Thymus (tissue), 11 donors: ENCODE measurements around the gene MPPED1. TPM values are rescaled to one million over a fixed set of nuclear protein-coding genes. Genes with fewer than 3 reads are reported as not detected.

Source experiments
- DNase-seq, 9 donors: peaks; one replicate each; pipeline ENCODE4 v3.0.0-alpha.2; 2013; ENCODE audit warnings: low spot score in 9 of 9, low read depth in 6 of 9, missing footprints in 1 of 9
- H3K27ac ChIP-seq, 2 donors: one replicate each; pipeline ENCODE4 v1.5.1; 2013; ENCODE audit warnings: control low read depth in 1 of 2, low read depth in 1 of 2, low read length in 1 of 2, mild to moderate bottlenecking in 1 of 2, moderate library complexity in 1 of 2
- H3K27me3 ChIP-seq, 2 donors: one replicate each; pipeline ENCODE4 v1.5.1; 2013; ENCODE audit warnings: low read length in 1 of 2; ENCODE audit not compliant: control insufficient read depth in 2 of 2, insufficient read depth in 1 of 2
- H3K36me3 ChIP-seq, 2 donors: one replicate each; pipeline ENCODE4 v1.5.1; 2013; ENCODE audit warnings: low read length in 1 of 2, mild to moderate bottlenecking in 1 of 2, moderate library complexity in 1 of 2; ENCODE audit not compliant: control insufficient read depth in 2 of 2, insufficient read depth in 2 of 2
- H3K4me1 ChIP-seq, 2 donors: one replicate each; pipeline ENCODE4 v1.5.1; 2013; ENCODE audit warnings: low read length in 2 of 2; ENCODE audit not compliant: control insufficient read depth in 2 of 2, insufficient read depth in 2 of 2
- H3K4me3 ChIP-seq, 2 donors: one replicate each; pipeline ENCODE4 v1.5.1; 2013; ENCODE audit warnings: low read length in 2 of 2, control low read depth in 1 of 2, mild to moderate bottlenecking in 1 of 2
- H3K9me3 ChIP-seq, 2 donors: one replicate each; pipeline ENCODE4 v1.5.1; 2013; ENCODE audit warnings: low read length in 1 of 2, mild to moderate bottlenecking in 1 of 2; ENCODE audit not compliant: control insufficient read depth in 2 of 2, insufficient read depth in 1 of 2
- WGBS: extraction: QIAGEN DNeasy Blood & Tissue Kit; methylation state at CpG from one replicate; pipeline ENCODE4 v1.1.7; 2013; 5-methylcytosine and 5-hydroxymethylcytosine counted together
- polyA plus RNA-seq: library from polyadenylated mRNA; stranded (reverse); fragments of 200-250 nt; gene quantifications from one replicate; pipeline ENCODE4 v1.2.3, GENCODE V29; 2013
- total RNA-seq: library from RNA; stranded (reverse); fragments of 120-200 nt; gene quantifications from one replicate; pipeline ENCODE4 v1.2.4, GENCODE V29; 2013
- donor health status: healthy.

MPPED1 gene
- total and polyA plus RNA-seq, 2 donors: 0.19 to 6.5 TPM

DNA sequence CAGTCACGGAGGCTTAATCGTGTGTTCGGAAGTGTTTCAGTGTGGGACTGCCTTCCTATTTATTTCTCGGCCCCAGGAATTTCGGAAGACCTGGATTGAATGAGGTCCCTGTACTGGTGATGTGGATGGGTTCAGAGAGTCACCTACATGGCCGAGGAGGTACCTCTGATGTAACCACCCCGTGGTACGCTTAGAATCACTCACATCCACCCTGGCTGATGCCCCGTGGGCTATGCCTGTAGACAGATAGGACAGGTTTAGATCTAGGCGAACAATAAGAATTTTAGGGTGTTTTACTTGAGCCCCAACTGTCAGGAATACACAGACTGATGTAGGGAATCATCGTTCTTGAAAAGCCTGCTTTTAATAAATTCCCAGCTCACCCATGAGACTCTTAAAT is 2.0 kb downstream of the MPPED1 start:
- Histone ChIP-seq H3K9me3 (no peaks in the 10 kb centered on the region), H3K4me3 (no peak overlapping the region), H3K27ac (no peak overlapping the region), H3K36me3 (no peaks in the 10 kb centered on the region), H3K4me1 (no peaks in the 10 kb centered on the region), H3K27me3 (peaks cover 44 to 67% of the 10 kb centered on the region in 2 donors)
- no peak for DNase-seq
- WGBS: 94% methylated on average over 11 of the region's 11 CpGs

DNA sequence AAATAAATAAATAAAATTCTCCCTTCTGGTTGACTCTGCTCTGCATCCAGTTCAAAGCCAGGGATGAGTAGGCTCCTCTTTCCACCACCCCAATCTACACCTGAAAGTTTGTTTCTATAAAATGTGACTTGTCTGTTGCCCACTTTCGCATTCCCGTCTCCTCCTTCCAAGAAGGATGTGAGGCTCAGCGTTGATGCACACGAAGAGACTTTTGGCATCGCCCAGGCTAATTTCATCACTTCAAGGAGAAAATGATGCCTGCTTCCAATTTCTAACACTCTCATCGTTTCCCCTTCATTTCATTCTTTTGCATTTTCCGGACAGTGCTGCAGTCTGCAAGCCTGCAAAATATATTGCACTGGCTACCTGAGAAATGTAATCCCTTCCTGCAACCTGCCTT is 3.9 kb downstream of the MPPED1 start:
- DNase-seq: no peak
- 88% methylated on average over 7 of the region's 7 CpGs for WGBS
- Histone ChIP-seq H3K4me3 (no peak overlapping the region), H3K27me3 (peaks cover 35 to 51% of the 10 kb centered on the region in 2 donors), H3K27ac (no peak overlapping the region), H3K36me3 (no peaks in the 10 kb centered on the region), H3K9me3 (no peaks in the 10 kb centered on the region), H3K4me1 (no peaks in the 10 kb centered on the region)

DNA sequence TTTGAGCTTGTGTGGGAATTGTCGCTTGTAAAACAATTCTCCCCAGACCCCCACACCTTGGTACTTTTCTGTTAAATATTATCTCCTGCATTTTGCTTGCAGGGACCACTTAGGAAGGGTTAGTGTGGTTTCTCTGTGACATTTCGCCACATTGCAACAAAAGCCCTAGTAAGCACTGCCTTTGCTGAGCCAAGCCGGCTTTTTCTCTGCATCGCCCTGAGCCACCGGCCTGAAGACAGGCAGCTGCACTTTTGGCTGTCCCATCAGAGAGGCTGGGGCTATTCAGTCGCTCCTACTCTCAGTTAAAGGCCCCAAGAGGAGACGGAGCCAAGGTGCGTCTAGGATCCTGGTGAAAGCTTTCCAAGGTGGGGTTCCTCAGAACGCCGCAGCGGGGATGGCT is 5.7 kb downstream of the MPPED1 start:
- 93% methylated on average over 11 of the region's 11 CpGs for WGBS
- Histone ChIP-seq H3K36me3 (no peaks in the 10 kb centered on the region), H3K4me3 (no peak overlapping the region), H3K27me3 (peaks cover 16 to 44% of the 10 kb centered on the region in 2 donors), H3K4me1 (no peaks in the 10 kb centered on the region), H3K9me3 (no peaks in the 10 kb centered on the region), H3K27ac (no peak overlapping the region)
- DNase-seq: no peak

DNA sequence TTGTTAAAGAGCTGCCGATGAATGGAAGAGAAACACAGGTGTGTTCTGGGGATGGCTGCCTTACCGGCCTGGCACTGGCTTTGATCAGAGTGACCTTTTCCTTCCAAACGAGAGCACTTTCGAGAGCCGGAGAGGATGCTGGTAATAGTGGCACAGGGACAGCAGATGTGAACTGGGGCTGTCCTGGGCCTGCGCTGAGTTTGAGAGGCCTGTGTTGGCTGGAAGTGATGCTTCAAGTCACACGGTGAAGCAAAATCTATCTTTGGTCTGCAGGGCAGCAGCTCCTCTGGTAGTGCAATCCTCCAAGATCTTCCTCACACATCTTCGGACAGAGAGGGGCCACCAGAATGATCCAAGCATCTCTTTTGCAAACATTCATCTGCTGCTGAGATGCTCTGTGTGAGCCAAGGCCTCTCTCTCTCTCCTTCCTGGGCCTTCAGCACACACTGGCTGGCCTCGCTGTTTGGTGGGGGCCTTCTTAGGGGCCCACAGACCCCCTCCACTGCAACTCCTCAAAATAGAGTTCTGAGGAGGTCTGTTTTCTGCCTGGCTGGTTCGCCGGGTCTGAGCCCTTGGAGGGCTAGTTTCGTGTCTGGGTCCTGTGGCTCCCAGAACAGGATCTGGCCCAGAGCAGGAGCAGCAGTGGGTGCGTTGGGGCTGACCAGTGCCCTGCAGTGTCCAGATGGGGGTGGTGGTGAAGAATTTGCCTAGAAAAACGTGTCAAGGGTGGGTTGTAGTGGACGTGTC is 6.4 kb downstream of the MPPED1 start:
- H3K27ac ChIP-seq: no peak overlapping the region
- no peak overlapping the region for H3K4me3 ChIP-seq
- H3K36me3 ChIP-seq: no peaks in the 10 kb centered on the region
- no peaks in the 10 kb centered on the region for H3K4me1 ChIP-seq
- peaks cover 9 to 39% of the 10 kb centered on the region in 2 donors for H3K27me3 ChIP-seq
- no peak for DNase-seq
- H3K9me3 ChIP-seq: no peaks in the 10 kb centered on the region
- 89% methylated on average over 15 of the region's 15 CpGs for WGBS

DNA sequence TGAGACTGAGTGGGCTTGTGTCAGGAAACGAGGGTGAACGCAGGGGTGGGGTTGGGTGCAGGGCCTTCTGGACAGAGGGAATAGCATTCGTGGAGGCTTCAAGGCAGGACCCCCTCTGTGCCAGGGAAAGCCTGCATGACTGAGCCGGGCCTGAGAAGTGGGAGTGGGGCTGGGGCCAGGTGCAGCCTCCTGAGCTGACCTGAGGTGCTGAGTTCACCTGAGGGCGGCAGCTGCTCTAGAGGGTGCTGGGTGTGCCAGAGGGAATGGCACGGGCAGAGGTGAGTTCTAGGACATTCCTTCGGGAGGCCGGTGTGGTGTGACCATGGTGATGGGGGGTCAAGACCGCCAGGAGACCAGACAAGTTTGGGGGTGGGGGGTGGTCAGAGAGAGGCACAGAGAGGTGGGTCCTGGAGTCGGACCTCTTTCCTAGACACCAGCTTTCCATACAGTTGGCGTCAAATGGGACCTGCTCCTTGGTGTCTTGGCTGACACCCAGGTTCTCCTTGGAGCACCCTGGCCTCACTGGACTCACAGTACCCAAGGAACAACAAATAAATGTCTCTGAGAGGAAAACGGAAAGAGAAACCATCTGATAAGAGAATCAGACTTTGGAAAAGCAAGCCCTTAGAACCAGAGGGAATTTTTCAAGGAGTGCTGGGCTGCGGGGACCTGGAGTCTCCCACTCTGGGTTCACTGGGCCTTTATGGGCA is 7.7 kb downstream of the MPPED1 start:
- WGBS: 90% methylated on average over 13 of the region's 13 CpGs
- no peaks in the 10 kb centered on the region for H3K4me1 ChIP-seq
- H3K4me3 ChIP-seq: no peak overlapping the region
- no peak for DNase-seq
- H3K27ac ChIP-seq: no peak overlapping the region
- no peaks in the 10 kb centered on the region for H3K9me3 ChIP-seq
- H3K27me3 ChIP-seq: peaks cover 3 to 31% of the 10 kb centered on the region in 2 donors
- no peaks in the 10 kb centered on the region for H3K36me3 ChIP-seq

DNA sequence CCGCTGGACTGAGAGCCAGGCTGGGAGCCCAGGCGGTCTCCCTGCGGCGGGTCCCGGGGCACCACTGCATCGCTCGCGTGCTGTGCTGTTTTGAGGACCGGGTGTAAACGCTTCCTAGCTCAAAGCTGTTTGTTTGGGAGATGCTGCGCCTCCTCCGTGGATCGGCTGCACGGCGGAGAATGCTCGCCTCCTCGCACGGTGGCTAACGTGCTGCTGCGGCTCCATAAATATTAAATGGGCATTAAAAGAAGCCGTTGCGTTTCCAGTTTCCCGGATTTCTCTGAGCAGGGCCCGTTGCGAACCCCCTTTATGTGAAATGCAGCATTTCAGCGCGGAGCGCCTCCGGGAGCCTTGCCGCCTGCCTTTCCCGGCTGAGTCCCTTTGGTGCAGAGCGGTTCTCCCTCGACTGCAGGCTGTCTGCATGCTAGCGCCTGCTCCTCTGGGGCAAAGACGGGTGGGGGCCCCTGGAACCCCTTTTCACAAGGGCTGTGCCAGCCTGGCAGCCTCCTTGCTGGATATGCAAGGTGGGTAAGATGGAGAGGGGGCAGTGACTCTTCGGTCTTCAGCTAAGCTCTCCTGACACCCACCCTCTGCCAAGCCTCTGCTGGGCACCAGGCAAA is 9.3 kb downstream of the MPPED1 start:
- no peak for DNase-seq
- Histone ChIP-seq H3K4me1 (no peaks in the 10 kb centered on the region), H3K27me3 (peaks cover 0 to 19% of the 10 kb centered on the region in 2 donors), H3K36me3 (no peaks in the 10 kb centered on the region), H3K4me3 (no peak overlapping the region), H3K27ac (no peak overlapping the region), H3K9me3 (no peaks in the 10 kb centered on the region)
- WGBS: 88% methylated on average over 36 of the region's 36 CpGs

DNA sequence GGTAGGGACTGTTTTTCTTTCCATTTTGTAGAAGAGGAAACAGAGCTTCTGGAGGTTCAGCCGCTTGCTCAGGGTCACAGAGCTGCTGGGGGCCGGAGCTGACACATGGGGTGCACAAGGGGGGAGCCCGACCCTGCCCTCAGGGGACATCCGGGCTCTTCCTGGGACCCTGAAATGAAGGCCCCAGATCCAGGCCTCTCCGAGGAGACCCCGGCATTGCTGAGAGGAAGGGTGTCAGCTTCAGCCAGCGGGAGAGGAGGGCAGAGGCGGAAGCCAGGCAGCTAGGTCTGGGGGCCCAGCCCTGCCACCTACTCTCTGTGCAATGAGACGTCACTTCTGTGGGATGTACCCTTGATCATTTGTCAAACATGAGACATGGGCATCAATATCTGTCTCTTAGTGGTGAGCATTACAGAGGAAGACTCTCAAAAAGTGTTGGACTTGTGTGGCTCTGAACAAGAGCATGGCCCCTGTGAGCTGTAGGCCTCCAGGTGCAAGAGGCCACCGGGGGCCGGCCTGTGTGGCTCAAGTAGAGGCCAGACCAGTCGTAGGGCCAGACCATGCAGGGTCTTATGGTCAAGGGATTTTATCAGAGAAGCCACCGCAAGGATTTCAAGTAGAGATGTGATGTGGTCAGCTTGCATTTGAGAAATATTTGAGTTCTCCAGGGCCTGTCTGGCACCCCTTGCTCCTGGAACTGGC is 10.3 kb downstream of the MPPED1 start:
- Histone ChIP-seq H3K4me1 (no peaks in the 10 kb centered on the region), H3K4me3 (no peak overlapping the region), H3K36me3 (no peaks in the 10 kb centered on the region), H3K27me3 (peaks cover 0 to 17% of the 10 kb centered on the region in 2 donors), H3K9me3 (no peaks in the 10 kb centered on the region), H3K27ac (no peak overlapping the region)
- WGBS: 94% methylated on average over 13 of the region's 13 CpGs
- DNase-seq: no peak

DNA sequence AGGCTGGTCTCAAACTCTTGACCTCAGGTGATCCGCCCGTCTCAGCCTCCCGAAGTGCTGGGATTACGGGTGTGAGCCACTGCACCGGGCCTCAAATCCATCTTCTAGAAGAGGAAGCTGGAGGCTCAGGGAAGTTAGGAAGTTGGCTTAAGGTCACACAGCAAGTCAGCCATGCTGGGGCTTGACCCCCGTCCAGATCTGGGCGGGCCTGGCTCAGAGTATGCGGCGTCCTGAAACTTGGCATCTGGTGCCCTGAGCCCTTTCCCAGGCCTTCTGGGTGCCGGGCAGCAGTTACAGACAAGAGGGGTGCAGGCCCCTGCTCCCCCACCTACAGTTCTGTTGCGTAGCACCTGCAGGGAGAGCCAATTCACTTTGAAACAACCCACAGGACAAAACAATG is 11.2 kb downstream of the MPPED1 start:
- Histone ChIP-seq H3K27me3 (peaks cover 0 to 11% of the 10 kb centered on the region in 2 donors), H3K27ac (no peak overlapping the region)
- WGBS: 95% methylated on average over 11 of the region's 11 CpGs

DNA sequence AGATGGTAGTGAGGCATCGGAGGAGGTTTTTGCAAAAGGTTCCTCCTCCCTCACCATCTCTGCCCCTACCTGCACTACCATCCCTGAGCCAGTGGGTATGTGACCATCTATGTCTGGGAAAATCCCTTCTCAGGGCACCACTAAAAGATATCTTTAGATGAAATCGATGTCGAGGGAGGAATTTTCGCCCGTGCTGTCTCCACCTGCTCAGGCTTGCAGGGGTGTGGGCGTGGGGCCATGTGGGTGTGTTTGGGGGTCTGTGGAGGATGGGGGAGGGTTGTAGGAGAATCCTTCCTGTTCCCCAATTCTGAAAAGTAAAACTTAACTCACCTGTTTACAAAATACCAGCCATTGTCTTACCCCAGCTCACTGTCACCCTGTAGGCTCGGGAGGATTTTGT is 12.4 kb downstream of the MPPED1 start:
- no peaks in the 10 kb centered on the region for H3K9me3 ChIP-seq
- H3K4me3 ChIP-seq: no peak overlapping the region
- no peak overlapping the region for H3K27ac ChIP-seq
- 85% methylated on average over 7 of the region's 7 CpGs for WGBS
- DNase-seq: no peak
- no peaks in the 10 kb centered on the region for H3K4me1 ChIP-seq
- H3K36me3 ChIP-seq: no peaks in the 10 kb centered on the region
- H3K27me3 ChIP-seq: peaks cover 0 to 7% of the 10 kb centered on the region in 2 donors

More for the DNA sequence above, 11.2 kb downstream of the MPPED1 start:
- Histone ChIP-seq H3K9me3 (no peaks in the 10 kb centered on the region), H3K36me3 (no peaks in the 10 kb centered on the region), H3K4me1 (no peaks in the 10 kb centered on the region), H3K4me3 (no peak overlapping the region)
- DNase-seq: no peak
